Measurements from ENCODE around the gene ANKRD33. TPM values are rescaled to one million over a fixed set of nuclear protein-coding genes. Genes with fewer than 3 reads are reported as not detected.

Gene ANKRD33
- total RNA-seq, 1 experiment from 2014 or later: 0.81 TPM

DNA sequence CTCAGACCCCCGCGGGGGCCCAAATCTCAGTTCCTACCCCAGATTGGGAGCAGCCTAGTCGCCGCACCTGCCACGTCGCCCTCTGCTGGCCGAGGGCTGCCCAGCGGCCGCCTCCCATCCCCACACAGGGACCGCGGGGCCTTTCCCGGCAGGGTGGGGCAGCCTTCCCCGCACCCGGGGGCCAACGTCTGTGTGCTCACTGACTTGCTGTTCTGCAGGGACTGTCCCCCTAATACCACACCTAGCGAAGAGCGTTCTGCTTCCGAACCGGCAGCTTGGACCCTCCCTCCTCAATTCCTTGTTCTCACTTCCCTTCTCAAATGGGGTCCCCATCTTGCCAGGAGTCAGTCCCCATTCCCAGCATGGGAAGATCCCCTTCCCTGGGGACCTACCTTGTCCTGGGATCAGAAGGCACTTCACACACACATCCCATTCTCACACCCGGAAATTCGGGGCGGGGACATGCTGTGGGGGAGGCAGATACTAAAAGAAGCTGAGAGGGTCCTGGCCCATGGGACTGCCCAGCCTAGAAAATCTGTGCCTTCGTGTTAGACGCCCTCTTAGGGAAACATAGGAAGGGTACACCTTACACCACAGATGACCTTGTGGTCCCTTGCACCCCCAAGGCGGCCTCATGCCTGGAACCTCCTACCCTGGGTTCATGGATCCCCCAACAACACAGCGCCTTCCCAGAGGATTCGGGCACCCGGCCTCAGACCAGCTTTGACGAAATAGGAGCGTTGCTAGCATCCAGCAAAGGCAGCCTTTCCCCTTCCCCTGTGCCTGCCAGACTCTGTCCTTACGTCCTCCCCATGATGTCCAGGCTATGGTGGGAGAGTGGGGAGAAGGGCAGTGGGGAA, 35.8 kb downstream of the ANKRD33 start:
- H4K20me1 ChIP-seq (ENCODE audit: control insufficient read depth, insufficient read depth, insufficient read length): no peaks in the 10 kb centered on the region
- TF ChIP-seq, protein P1, sequence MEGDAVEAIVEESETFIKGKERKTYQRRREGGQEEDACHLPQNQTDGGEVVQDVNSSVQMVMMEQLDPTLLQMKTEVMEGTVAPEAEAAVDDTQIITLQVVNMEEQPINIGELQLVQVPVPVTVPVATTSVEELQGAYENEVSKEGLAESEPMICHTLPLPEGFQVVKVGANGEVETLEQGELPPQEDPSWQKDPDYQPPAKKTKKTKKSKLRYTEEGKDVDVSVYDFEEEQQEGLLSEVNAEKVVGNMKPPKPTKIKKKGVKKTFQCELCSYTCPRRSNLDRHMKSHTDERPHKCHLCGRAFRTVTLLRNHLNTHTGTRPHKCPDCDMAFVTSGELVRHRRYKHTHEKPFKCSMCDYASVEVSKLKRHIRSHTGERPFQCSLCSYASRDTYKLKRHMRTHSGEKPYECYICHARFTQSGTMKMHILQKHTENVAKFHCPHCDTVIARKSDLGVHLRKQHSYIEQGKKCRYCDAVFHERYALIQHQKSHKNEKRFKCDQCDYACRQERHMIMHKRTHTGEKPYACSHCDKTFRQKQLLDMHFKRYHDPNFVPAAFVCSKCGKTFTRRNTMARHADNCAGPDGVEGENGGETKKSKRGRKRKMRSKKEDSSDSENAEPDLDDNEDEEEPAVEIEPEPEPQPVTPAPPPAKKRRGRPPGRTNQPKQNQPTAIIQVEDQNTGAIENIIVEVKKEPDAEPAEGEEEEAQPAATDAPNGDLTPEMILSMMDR (conservative IDR thresholded peaks at IDR 0.05): peak; percentile 96
- no peak overlapping the region for H3K27ac ChIP-seq (ENCODE audit: insufficient read length, low read depth, low read length)
- H3K23me2 ChIP-seq (ENCODE audit: insufficient read length, low read depth, low read length, poor library complexity, severe bottlenecking): no peaks in the 10 kb centered on the region
- H3K4ac ChIP-seq (ENCODE audit: low read depth, low read length): no peak overlapping the region
- H3K4me2 ChIP-seq (ENCODE audit: insufficient read depth, insufficient read length, low read length): peak overlapping the region; percentile 13
- peak; percentile 83 for DNase-seq
- H2AFZ ChIP-seq (ENCODE audit: low read length): no peak overlapping the region
- H3K9me3 Mint-ChIP-seq: no peaks in the 10 kb centered on the region
- no peaks in the 10 kb centered on the region for H3K9me3 ChIP-seq (ENCODE audit: control insufficient read depth, low read depth, low read length)
- WGBS (ENCODE audit: extremely low coverage, insufficient read length, low lambda C conversion rate): no CpG with 5 or more reads among the region's 31 CpGs
- no peak overlapping the region for H4K8ac ChIP-seq (replicated peaks; ENCODE audit: insufficient read length, low read depth, low read length)
- no peak overlapping the region for H2AK5ac ChIP-seq (ENCODE audit: insufficient read length, low read length)
- H2BK20ac ChIP-seq (ENCODE audit: low read depth, low read length, poor library complexity, severe bottlenecking): no peak overlapping the region
- H3K27me3 ChIP-seq (ENCODE audit: insufficient read depth, low read length): no peaks in the 10 kb centered on the region
- no peak overlapping the region; a peak in 1 of 7 replicates for H3K27ac Mint-ChIP-seq
- no peaks in the 10 kb centered on the region; the same call in 1 of the 2 replicates for H3K4me1 ChIP-seq (ENCODE audit: insufficient read depth, low read length)
- H3K4me3 Mint-ChIP-seq: peak overlapping the region in 1 of 2 experiments; percentile 52; a peak in 1 of 5 replicates
- no peaks in the 10 kb centered on the region for H3K79me1 ChIP-seq (ENCODE audit: insufficient read depth, low read depth, low read length, poor library complexity, severe bottlenecking)
- H2BK5ac ChIP-seq (ENCODE audit: insufficient read length, low read length): no peak overlapping the region
- no peak overlapping the region for H2BK12ac ChIP-seq (ENCODE audit: insufficient read length, low read depth, low read length)
- H3K27me3 Mint-ChIP-seq (ENCODE audit: low read depth): peaks cover 33% of the 10 kb centered on the region
- no peak overlapping the region for H3T11ph ChIP-seq (ENCODE audit: low read length)
- no peak overlapping the region for H4K5ac ChIP-seq (ENCODE audit: insufficient read length, low read depth, low read length)
- H4K91ac ChIP-seq (ENCODE audit: insufficient read length, low read depth, low read length): no peak overlapping the region
- H3K23ac ChIP-seq (ENCODE audit: insufficient read length, low read depth, low read length): no peak overlapping the region
- H3K56ac ChIP-seq (ENCODE audit: insufficient read length, low read depth, low read length): no peak overlapping the region
- H2BK120ac ChIP-seq (ENCODE audit: low read depth, low read length, poor library complexity, severe bottlenecking): no peak overlapping the region
- H3K9ac ChIP-seq (ENCODE audit: extremely low read depth, insufficient read length, low read length): no peak overlapping the region
- no peaks in the 10 kb centered on the region for H3K79me2 ChIP-seq (ENCODE audit: insufficient read depth, low read length)
- H2BK15ac ChIP-seq (ENCODE audit: low read depth, low read length): no peak overlapping the region
- no peaks in the 10 kb centered on the region for H3K36me3 Mint-ChIP-seq (ENCODE audit: insufficient read depth in 1 of 3, low read depth in 3 of 3)
- peaks cover 19 to 35% of the 10 kb centered on the region in 2 experiments for H3K4me1 Mint-ChIP-seq
- H3K18ac ChIP-seq (ENCODE audit: insufficient read length, low read depth, low read length): no peak overlapping the region
- H3K14ac ChIP-seq (ENCODE audit: insufficient read depth, low read length): no peak overlapping the region; the same call in 1 of the 2 replicates

Measured in H9 (cell line).